NK-92 (cell line): ENCODE results near the gene TAF10.
A peak's percentile ranks its signal among the peaks of the same experiment; 100 is the strongest.

Experiments used
- DNase-seq: peaks from one replicate; lab custom pipeline; 2025; ENCODE audit not compliant: unreplicated experiment; lab: John Stamatoyannopoulos, UW

TAF10 gene

GRCh38 chr11:6612213-6613041, at the start of gene TAF10:
TAF10 (minus strand) TSS chr11:6612216; CDS start chr11:6612189, 27 bp downstream.
- DNase-seq = peak; percentile 68

- DNase-seq = no peak
Measured at GRCh38 chr11:6660712-6661111, 48.7 kb upstream of the TAF10 start.

- no peak for DNase-seq
Measured at GRCh38 chr11:6658647-6659046, 46.6 kb upstream of the TAF10 start.

- no peak for DNase-seq
Measured at GRCh38 chr11:6657346-6657745, 45.3 kb upstream of the TAF10 start.

- DNase-seq = no peak
Measured at GRCh38 chr11:6656936-6657335, 44.9 kb upstream of the TAF10 start.

GRCh38 chr11:6656584-6656915, 44.5 kb upstream of the TAF10 start:
- DNase-seq = no peak

- DNase-seq = no peak
Measured at GRCh38 chr11:6655790-6656583, 44.0 kb upstream of the TAF10 start, which contains the start of gene DCHS1. DCHS1 (minus strand) TSS chr11:6655809; CDS start chr11:6641613, 14,196 bp downstream.

- DNase-seq = no peak
Measured at GRCh38 chr11:6655020-6655789, 43.2 kb upstream of the TAF10 start.

- no peak for DNase-seq
Measured at GRCh38 chr11:6654281-6655019, 42.4 kb upstream of the TAF10 start.

- DNase-seq = no peak
Measured at GRCh38 chr11:6653656-6654055, 41.6 kb upstream of the TAF10 start.

GRCh38 chr11:6653097-6653496, 41.1 kb upstream of the TAF10 start:
- no peak for DNase-seq

- DNase-seq = no peak
Measured at GRCh38 chr11:6652182-6652581, 40.2 kb upstream of the TAF10 start.

- peak; percentile 12 for DNase-seq
Measured at GRCh38 chr11:6650980-6651379, 39.0 kb upstream of the TAF10 start.

- DNase-seq = no peak
Measured at GRCh38 chr11:6650104-6650503, 38.1 kb upstream of the TAF10 start.

GRCh38 chr11:6648501-6648900, 36.5 kb upstream of the TAF10 start:
- no peak for DNase-seq

GRCh38 chr11:6647836-6648235, 35.8 kb upstream of the TAF10 start:
- DNase-seq = no peak

- DNase-seq = no peak
Measured at GRCh38 chr11:6646918-6647679, 35.1 kb upstream of the TAF10 start.

GRCh38 chr11:6646576-6646917, 34.5 kb upstream of the TAF10 start:
- DNase-seq = no peak

GRCh38 chr11:6646071-6646470, 34.1 kb upstream of the TAF10 start:
- no peak for DNase-seq

GRCh38 chr11:6642957-6643356, 30.9 kb upstream of the TAF10 start:
- no peak for DNase-seq
